ENCODE data around the gene CIT.

CIT gene

GRCh38 chr12:119671070-119671469 lies 206.1 kb downstream of the CIT start:
- Histone ChIP-seq H3K9me2 (replicated peaks; ENCODE audit: low read depth, low read length) (no peaks in the 10 kb centered on the region), H3F3A (ENCODE audit: low read depth) (peaks cover 20% of the 10 kb centered on the region; the same call in 1 of the 2 replicates), H3K9me3 (ENCODE audit: insufficient read depth, low read depth, low read length) (no peaks in the 10 kb centered on the region), H3K27me3 (ENCODE audit: insufficient read depth, low read length, poor library complexity, severe bottlenecking) (peaks cover 5% of the 10 kb centered on the region), H3K4me3 (ENCODE audit: low read length, poor library complexity, severe bottlenecking) (peak overlapping the region; percentile 69), H2AFZ (ENCODE audit: low read length) (no peak overlapping the region), H3K36me3 (ENCODE audit: insufficient read depth, low read length) (peaks cover 37% of the 10 kb centered on the region; the same call in 1 of the 2 replicates), H3K79me2 (ENCODE audit: insufficient read depth, low read length) (peaks cover 70% of the 10 kb centered on the region), H3K4me1 (ENCODE audit: insufficient read depth, low read length, poor library complexity, severe bottlenecking) (peaks cover 77% of the 10 kb centered on the region), H4K20me1 (ENCODE audit: insufficient read depth, low read length, poor library complexity, severe bottlenecking) (peaks cover 38% of the 10 kb centered on the region), H3K9ac (ENCODE audit: low read depth, low read length, poor library complexity, severe bottlenecking) (peak overlapping the region; percentile 61), H3K4me2 (ENCODE audit: low read depth, low read length, poor library complexity, severe bottlenecking) (peak overlapping the region; percentile 94)
- TF ChIP-seq EZH2phosphoT487 (IDR thresholded peaks at IDR 0.05; ENCODE audit: borderline replicate concordance) (no peak), CTCF (conservative IDR thresholded peaks at IDR 0.05; ENCODE audit: low read length) (no peak)

GRCh38 chr12:119669744-119670472 lies 207.2 kb downstream of the CIT start:
- H3K9me3 ChIP-seq (ENCODE audit: insufficient read depth, low read depth, low read length), result no peaks in the 10 kb centered on the region
- H3K9ac ChIP-seq (ENCODE audit: low read depth, low read length, poor library complexity, severe bottlenecking), result peak overlapping the region; percentile 61
- H3K27me3 ChIP-seq (ENCODE audit: insufficient read depth, low read length, poor library complexity, severe bottlenecking), result peaks cover 5% of the 10 kb centered on the region
- peaks cover 20% of the 10 kb centered on the region; the same call in 1 of the 2 replicates for H3F3A ChIP-seq (ENCODE audit: low read depth)
- H3K4me3 ChIP-seq (ENCODE audit: low read length, poor library complexity, severe bottlenecking), result peak overlapping the region; percentile 69
- peaks cover 83% of the 10 kb centered on the region for H3K4me1 ChIP-seq (ENCODE audit: insufficient read depth, low read length, poor library complexity, severe bottlenecking)
- H3K4me2 ChIP-seq (ENCODE audit: low read depth, low read length, poor library complexity, severe bottlenecking), result peak overlapping the region; percentile 94
- H2AFZ ChIP-seq (ENCODE audit: low read length), result no peak overlapping the region
- peaks cover 34% of the 10 kb centered on the region for H4K20me1 ChIP-seq (ENCODE audit: insufficient read depth, low read length, poor library complexity, severe bottlenecking)
- no peaks in the 10 kb centered on the region for H3K9me2 ChIP-seq (replicated peaks; ENCODE audit: low read depth, low read length)
- H3K36me3 ChIP-seq (ENCODE audit: insufficient read depth, low read length), result peaks cover 26% of the 10 kb centered on the region; the same call in 1 of the 2 replicates
- TF ChIP-seq CTCF (conservative IDR thresholded peaks at IDR 0.05; ENCODE audit: low read length), result no peak
- TF ChIP-seq EZH2phosphoT487 (IDR thresholded peaks at IDR 0.05; ENCODE audit: borderline replicate concordance), result no peak
- H3K79me2 ChIP-seq (ENCODE audit: insufficient read depth, low read length), result peaks cover 62% of the 10 kb centered on the region

GRCh38 chr12:119668324-119668841 lies 208.7 kb downstream of the CIT start:
- peaks cover 20% of the 10 kb centered on the region for H4K20me1 ChIP-seq (ENCODE audit: insufficient read depth, low read length, poor library complexity, severe bottlenecking)
- H3K36me3 ChIP-seq (ENCODE audit: insufficient read depth, low read length), result peaks cover 17% of the 10 kb centered on the region; the same call in 1 of the 2 replicates
- peak overlapping the region; percentile 81; the same call in 1 of the 2 replicates for H2AFZ ChIP-seq (ENCODE audit: low read length)
- H3K79me2 ChIP-seq (ENCODE audit: insufficient read depth, low read length), result peaks cover 56% of the 10 kb centered on the region
- H3K4me3 ChIP-seq (ENCODE audit: low read length, poor library complexity, severe bottlenecking), result peak overlapping the region; percentile 97
- H3K4me2 ChIP-seq (ENCODE audit: low read depth, low read length, poor library complexity, severe bottlenecking), result peak overlapping the region; percentile 94
- peaks cover 9% of the 10 kb centered on the region; the same call in 1 of the 2 replicates for H3F3A ChIP-seq (ENCODE audit: low read depth)
- H3K27me3 ChIP-seq (ENCODE audit: insufficient read depth, low read length, poor library complexity, severe bottlenecking), result peaks cover 5% of the 10 kb centered on the region
- TF ChIP-seq EZH2phosphoT487 (IDR thresholded peaks at IDR 0.05; ENCODE audit: borderline replicate concordance) (no peak), CTCF (conservative IDR thresholded peaks at IDR 0.05; ENCODE audit: low read length) (no peak)
- H3K9me3 ChIP-seq (ENCODE audit: insufficient read depth, low read depth, low read length), result no peaks in the 10 kb centered on the region
- H3K9me2 ChIP-seq (replicated peaks; ENCODE audit: low read depth, low read length), result no peaks in the 10 kb centered on the region
- H3K9ac ChIP-seq (ENCODE audit: low read depth, low read length, poor library complexity, severe bottlenecking), result peak overlapping the region; percentile 100
- H3K4me1 ChIP-seq (ENCODE audit: insufficient read depth, low read length, poor library complexity, severe bottlenecking), result peaks cover 69% of the 10 kb centered on the region
